Ishikawa (cell line): ENCODE measurements around the gene SLC30A10.

Experiments
- EP300 ChIP-seq: IDR thresholded peaks from 2 replicates; pipeline ENCODE4 v1.6.1; 2012; ENCODE audit warnings: borderline replicate concordance
- FOXM1 ChIP-seq: IDR thresholded peaks from 2 replicates; pipeline ENCODE4 v1.6.1; 2012; ENCODE audit warnings: low read depth, borderline replicate concordance
- TF ChIP-seq, protein P1 (sequence below): IDR thresholded peaks from 2 replicates; pipeline ENCODE4 v1.6.1; 2012; ENCODE audit warnings: low read depth, mild to moderate bottlenecking

DNA sequence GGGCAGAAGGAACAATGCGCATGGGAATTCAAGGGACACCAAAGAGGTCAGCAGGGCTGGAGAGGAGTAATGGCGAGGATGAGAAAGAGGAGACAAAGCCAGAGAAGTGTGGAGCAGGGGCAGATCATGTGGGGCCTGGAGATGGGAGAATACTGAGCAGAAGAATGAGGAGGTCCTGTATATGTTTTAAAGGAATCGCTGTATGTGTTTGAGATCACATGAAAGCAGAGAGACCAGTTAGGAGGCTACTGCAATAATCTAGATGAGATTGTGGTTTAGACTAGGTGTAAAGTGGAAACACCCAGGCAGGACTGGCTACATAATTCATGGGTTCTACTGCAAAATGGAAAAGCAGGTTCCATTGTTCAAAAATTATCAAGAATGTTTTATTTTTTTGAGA, 33.3 kb upstream of the SLC30A10 start:
- TF ChIP-seq FOXM1 (no peak), EP300 (no peak)
- TF ChIP-seq, protein P1, sequence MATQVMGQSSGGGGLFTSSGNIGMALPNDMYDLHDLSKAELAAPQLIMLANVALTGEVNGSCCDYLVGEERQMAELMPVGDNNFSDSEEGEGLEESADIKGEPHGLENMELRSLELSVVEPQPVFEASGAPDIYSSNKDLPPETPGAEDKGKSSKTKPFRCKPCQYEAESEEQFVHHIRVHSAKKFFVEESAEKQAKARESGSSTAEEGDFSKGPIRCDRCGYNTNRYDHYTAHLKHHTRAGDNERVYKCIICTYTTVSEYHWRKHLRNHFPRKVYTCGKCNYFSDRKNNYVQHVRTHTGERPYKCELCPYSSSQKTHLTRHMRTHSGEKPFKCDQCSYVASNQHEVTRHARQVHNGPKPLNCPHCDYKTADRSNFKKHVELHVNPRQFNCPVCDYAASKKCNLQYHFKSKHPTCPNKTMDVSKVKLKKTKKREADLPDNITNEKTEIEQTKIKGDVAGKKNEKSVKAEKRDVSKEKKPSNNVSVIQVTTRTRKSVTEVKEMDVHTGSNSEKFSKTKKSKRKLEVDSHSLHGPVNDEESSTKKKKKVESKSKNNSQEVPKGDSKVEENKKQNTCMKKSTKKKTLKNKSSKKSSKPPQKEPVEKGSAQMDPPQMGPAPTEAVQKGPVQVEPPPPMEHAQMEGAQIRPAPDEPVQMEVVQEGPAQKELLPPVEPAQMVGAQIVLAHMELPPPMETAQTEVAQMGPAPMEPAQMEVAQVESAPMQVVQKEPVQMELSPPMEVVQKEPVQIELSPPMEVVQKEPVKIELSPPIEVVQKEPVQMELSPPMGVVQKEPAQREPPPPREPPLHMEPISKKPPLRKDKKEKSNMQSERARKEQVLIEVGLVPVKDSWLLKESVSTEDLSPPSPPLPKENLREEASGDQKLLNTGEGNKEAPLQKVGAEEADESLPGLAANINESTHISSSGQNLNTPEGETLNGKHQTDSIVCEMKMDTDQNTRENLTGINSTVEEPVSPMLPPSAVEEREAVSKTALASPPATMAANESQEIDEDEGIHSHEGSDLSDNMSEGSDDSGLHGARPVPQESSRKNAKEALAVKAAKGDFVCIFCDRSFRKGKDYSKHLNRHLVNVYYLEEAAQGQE: no peak
